Peyer's patch (tissue), 4 donors: ENCODE results near the gene AKAP10. TPM values are rescaled to one million over a fixed set of nuclear protein-coding genes. Genes with fewer than 3 reads are reported as not detected.

ENCODE experiments used
- DNase-seq, 3 donors: peaks; one replicate each; pipeline ENCODE4 v3.0.0-alpha.2; 2017 to 2019
- H3K27ac ChIP-seq, 4 donors: fragments of 200-600 bp; sonication (generic); one replicate each; pipeline ENCODE4 v1.5.1; 2016 to 2019
- H3K27me3 ChIP-seq, 2 donors: fragments of 200-600 bp; sonication (generic); one replicate each; pipeline ENCODE4 v1.5.1; 2019
- H3K36me3 ChIP-seq, 3 donors: fragments of 200-600 bp; sonication (generic); one replicate each; pipeline ENCODE4 v1.5.1; 2016 to 2019
- H3K4me1 ChIP-seq, 4 donors: fragments of 200-600 bp; sonication (generic); one replicate each; pipeline ENCODE4 v1.5.1; 2016 to 2019
- H3K4me3 ChIP-seq, 4 donors: fragments of 200-600 bp; sonication (generic); 1 replicate in 3 of 4; 2 replicates in 1 of 4; pipeline ENCODE4 v1.5.1; 2016 to 2019; ENCODE audit warnings: mild to moderate bottlenecking in 1 of 4
- H3K9me3 ChIP-seq, 4 donors: fragments of 200-600 bp; sonication (generic); one replicate each; pipeline ENCODE4 v1.5.1; 2016 to 2019; ENCODE audit warnings: mild to moderate bottlenecking in 1 of 4
- POLR2A ChIP-seq, 2 donors: fragments of 450-650 bp; IDR thresholded peaks; one replicate each; pipeline ENCODE4 v1.5.1; 2017; ENCODE audit warnings: antibody characterized with exemption in 2 of 2, mild to moderate bottlenecking in 2 of 2, moderate library complexity in 2 of 2
- total RNA-seq, 4 donors: library from RNA; depleted of rRNA; stranded (reverse); fragments of >200 nt; gene quantifications; one replicate each; pipeline ENCODE4 v1.1.0, GENCODE V29; 2016
- TF ChIP-seq, protein P1 (sequence below), 6 experiments: fragments of 450-650 bp in 4 of 6; fragments of 200-600 bp in 2 of 6; sonication (generic) in 1 of 6; IDR thresholded peaks; one replicate each; pipeline ENCODE4 v1.5.1; 2017 to 2019; ENCODE audit warnings: antibody characterized with exemption in 6 of 6, mild to moderate bottlenecking in 3 of 6, moderate library complexity in 1 of 6

AKAP10 gene
- total RNA-seq, 4 donors from 2014 or later, result 22.9 to 77.6 (median 30.3) TPM

DNA sequence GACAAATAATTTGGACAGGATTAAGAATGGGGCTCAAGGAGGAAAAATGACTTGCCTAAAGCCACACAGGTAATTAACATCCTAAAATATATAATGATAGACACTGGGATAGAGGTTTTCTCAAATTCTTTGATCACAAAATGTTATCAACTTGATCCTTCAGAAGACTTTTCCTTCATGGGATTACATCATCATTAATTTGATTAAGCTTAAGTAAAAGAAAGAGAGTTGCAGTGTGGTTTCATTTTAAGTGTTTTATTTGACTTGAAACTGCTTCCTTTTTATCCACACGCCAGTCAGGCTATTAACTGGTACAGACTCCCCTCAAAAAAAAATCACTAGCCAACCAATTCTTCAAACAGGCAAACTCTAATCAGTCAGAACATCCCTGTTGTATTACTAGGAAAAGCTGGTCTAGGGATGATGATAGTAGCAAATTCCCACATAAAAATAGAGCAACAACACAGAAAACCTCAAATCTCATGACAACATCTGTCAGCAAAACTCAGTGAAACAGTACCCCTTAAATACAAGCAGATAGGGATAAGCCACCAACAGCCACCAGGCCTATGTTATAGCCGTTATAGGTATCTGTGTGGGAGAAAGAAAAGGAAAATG lies 32.5 kb downstream of the AKAP10 start:
- no peaks in the 10 kb centered on the region for H3K9me3 ChIP-seq
- no peak for DNase-seq
- no peak for TF ChIP-seq POLR2A (IDR thresholded peaks at IDR 0.05)
- TF ChIP-seq, protein P1, sequence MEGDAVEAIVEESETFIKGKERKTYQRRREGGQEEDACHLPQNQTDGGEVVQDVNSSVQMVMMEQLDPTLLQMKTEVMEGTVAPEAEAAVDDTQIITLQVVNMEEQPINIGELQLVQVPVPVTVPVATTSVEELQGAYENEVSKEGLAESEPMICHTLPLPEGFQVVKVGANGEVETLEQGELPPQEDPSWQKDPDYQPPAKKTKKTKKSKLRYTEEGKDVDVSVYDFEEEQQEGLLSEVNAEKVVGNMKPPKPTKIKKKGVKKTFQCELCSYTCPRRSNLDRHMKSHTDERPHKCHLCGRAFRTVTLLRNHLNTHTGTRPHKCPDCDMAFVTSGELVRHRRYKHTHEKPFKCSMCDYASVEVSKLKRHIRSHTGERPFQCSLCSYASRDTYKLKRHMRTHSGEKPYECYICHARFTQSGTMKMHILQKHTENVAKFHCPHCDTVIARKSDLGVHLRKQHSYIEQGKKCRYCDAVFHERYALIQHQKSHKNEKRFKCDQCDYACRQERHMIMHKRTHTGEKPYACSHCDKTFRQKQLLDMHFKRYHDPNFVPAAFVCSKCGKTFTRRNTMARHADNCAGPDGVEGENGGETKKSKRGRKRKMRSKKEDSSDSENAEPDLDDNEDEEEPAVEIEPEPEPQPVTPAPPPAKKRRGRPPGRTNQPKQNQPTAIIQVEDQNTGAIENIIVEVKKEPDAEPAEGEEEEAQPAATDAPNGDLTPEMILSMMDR (IDR thresholded peaks at IDR 0.05), result no peak
- no peaks in the 10 kb centered on the region for H3K27me3 ChIP-seq
- peaks cover 0 to 40% (median 0%) of the 10 kb centered on the region in 3 donors for H3K36me3 ChIP-seq
- no peak overlapping the region for H3K27ac ChIP-seq
- H3K4me3 ChIP-seq, result no peak overlapping the region
- H3K4me1 ChIP-seq, result no peaks in the 10 kb centered on the region

DNA sequence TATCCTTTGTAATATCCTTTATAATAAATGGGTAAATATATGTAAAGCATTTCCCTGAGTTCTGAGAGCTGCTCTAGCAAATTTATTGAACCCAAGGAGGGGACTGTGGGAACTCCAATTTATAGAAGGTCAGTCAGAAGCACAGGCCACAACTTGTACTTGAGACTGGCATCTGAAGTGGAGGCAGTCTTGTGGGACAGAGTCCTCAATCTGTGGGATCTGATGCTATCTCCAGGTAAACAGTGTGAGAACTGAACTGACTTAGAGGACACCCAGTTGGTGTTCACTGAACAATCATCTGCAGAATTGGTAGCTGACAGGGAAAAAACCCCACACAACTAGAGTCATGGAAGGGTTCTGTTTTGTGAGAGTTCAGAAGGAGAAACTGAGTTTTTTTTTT lies 34.0 kb downstream of the AKAP10 start:
- Histone ChIP-seq H3K36me3 (peaks cover 0 to 55% (median 0%) of the 10 kb centered on the region in 3 donors), H3K27ac (no peak overlapping the region)
- no peak for TF ChIP-seq POLR2A (IDR thresholded peaks at IDR 0.05)
- TF ChIP-seq, protein P1 (IDR thresholded peaks at IDR 0.05), result no peak

DNA sequence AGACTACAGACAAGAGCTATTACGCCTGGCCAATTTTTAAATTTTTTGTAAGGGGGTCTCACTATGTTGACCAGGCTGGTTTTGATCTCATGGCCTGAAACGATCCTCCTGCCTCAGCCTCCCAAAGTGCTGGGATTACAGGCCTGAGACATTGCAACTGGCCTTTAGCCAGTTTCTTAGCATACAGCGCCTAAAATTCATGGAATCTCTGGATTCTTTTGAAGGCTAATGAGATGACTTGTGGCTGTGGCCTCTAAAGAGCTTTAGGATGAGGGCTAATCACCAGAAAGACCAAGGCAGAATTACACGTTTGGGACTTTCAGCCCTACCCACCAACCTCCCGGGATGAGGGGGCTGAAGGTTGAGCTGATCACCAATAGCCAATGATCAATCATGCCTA lies 34.6 kb downstream of the AKAP10 start:
- H3K36me3 ChIP-seq, result peaks cover 0 to 55% (median 0%) of the 10 kb centered on the region in 3 donors
- H3K27ac ChIP-seq, result no peak overlapping the region
- H3K27me3 ChIP-seq, result no peaks in the 10 kb centered on the region
- no peak for TF ChIP-seq POLR2A (IDR thresholded peaks at IDR 0.05)
- TF ChIP-seq, protein P1 (IDR thresholded peaks at IDR 0.05), result no peak
- no peaks in the 10 kb centered on the region for H3K9me3 ChIP-seq
- H3K4me1 ChIP-seq, result no peaks in the 10 kb centered on the region
- no peak for DNase-seq
- H3K4me3 ChIP-seq, result no peak overlapping the region

More for the DNA sequence above, 34.0 kb downstream of the AKAP10 start:
- no peaks in the 10 kb centered on the region for H3K27me3 ChIP-seq
- no peak overlapping the region for H3K4me3 ChIP-seq
- DNase-seq, result no peak
- no peaks in the 10 kb centered on the region for H3K4me1 ChIP-seq
- H3K9me3 ChIP-seq, result no peaks in the 10 kb centered on the region

DNA sequence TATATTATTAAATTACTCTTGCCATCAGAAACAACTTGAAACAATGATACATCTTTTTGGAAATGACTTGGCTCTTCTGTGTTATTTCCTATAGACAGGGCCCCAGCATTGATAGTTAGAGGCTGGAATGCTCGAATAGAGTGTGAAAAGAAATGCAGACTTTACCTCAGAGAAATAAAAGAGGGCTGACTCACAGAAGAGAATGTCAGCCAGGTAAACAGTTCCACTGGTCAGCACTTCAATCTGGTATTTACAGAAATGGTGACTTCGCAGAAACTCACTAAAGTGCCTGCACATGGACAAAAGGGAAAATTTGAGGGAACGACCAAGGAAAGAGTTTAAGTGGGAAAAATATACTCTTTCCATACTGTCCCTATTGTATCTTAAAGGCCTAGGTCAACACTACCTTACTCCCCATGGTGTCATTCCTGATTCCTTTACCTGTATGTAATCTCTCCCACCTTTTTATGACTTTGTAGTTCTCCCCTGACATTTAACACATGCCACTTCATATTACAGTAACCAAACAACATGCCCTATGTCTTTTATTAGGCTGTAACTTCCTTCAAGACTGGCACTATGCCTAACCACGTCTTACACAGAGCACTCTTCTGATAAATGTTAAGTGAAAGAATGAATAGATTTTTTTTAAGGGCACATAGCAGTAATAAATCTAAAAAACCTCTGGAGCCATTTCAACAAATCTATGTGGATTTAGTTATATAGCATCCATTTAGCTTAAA lies 36.7 kb downstream of the AKAP10 start:
- Histone ChIP-seq H3K27ac (no peak overlapping the region), H3K36me3 (peaks cover 0 to 51% (median 0%) of the 10 kb centered on the region in 3 donors), H3K4me1 (no peaks in the 10 kb centered on the region), H3K9me3 (no peaks in the 10 kb centered on the region), H3K27me3 (no peaks in the 10 kb centered on the region), H3K4me3 (no peak overlapping the region)
- no peak for TF ChIP-seq POLR2A (IDR thresholded peaks at IDR 0.05)
- TF ChIP-seq, protein P1 (IDR thresholded peaks at IDR 0.05), result no peak
- DNase-seq, result no peak

DNA sequence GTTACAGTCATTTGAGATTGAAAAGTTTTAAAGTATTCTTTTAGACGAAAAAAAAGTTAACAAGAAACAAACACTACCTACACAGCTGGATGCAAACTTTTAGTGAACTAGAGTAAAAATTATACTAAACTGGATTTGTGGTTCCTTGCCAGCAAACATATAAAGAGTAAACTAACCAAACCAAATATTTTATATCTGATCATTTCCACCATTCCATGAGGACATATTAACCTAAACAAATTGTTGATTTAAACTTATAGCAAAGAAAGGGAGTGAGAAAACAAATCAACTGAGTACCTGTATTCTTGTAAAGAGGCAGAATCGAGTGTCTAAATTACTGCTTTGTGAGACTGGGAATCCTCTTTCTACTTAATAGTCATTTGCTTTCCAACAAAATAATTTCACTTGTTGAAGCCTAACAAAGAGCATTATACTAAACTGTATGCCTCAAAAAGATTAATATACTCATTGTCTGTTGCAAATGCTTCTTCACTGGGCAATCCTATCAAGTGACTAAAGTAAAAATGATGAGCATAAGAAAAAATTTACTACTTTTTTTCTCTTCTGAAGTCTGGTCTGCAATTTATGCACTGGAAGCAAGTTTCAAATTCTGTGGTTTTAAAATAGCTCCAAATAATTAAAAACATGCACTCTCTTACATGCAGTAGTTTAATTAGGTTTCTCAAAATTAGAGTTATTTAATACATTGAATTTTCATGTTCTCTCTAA lies 37.5 kb downstream of the AKAP10 start:
- Histone ChIP-seq H3K27me3 (no peaks in the 10 kb centered on the region), H3K27ac (no peak overlapping the region), H3K36me3 (peaks cover 0 to 59% (median 0%) of the 10 kb centered on the region in 3 donors), H3K4me3 (no peak overlapping the region), H3K4me1 (no peaks in the 10 kb centered on the region), H3K9me3 (no peaks in the 10 kb centered on the region)
- DNase-seq, result no peak
- no peak for TF ChIP-seq POLR2A (IDR thresholded peaks at IDR 0.05)
- TF ChIP-seq, protein P1 (IDR thresholded peaks at IDR 0.05), result no peak
